ENCODE results near the gene GALNT18.

Gene GALNT18

GRCh38 chr11:11536650-11537049, 85.2 kb downstream of the GALNT18 start (continued):
- TF ChIP-seq ZNF324 (tag by site-specific recombination; IDR thresholded peaks at IDR 0.05): no peak
- TF ChIP-seq ZNF548 (tag by site-specific recombination; IDR thresholded peaks at IDR 0.05): no peak
- TF ChIP-seq ZSCAN30 (tag by site-specific recombination; IDR thresholded peaks at IDR 0.05): no peak
- TF ChIP-seq GLIS2 (tag by site-specific recombination; IDR thresholded peaks at IDR 0.05): no peak
- no peak for TF ChIP-seq PATZ1 (tag by site-specific recombination; IDR thresholded peaks at IDR 0.05)

- CTCF ChIA-PET: interaction anchor here (0.6 kb wide), 2 partner anchors 43 to 84 kb away, joined by 3 to 7 read pairs; no protein-coding TSS in a partner anchor
- no peaks in the 10 kb centered on the region for H3K9me3 ChIP-seq (ENCODE audit: control insufficient read depth, insufficient read depth, low read depth, low read length)
- H3K4me3 ChIP-seq (ENCODE audit: low read depth, low read length): no peak overlapping the region
- POLR2A ChIA-PET: no interaction called here
- TF ChIP-seq ZNF416 (tag by site-specific recombination; IDR thresholded peaks at IDR 0.05) (no peak), ZIC2 (tag by site-specific recombination; IDR thresholded peaks at IDR 0.05) (peak; percentile 49; the same call in 1 of the 2 replicates), ZNF121 (tag by site-specific recombination; IDR thresholded peaks at IDR 0.05) (no peak), ZBTB8A (tag by site-specific recombination; IDR thresholded peaks at IDR 0.05) (no peak), ZNF529 (tag by site-specific recombination; IDR thresholded peaks at IDR 0.05; ENCODE audit: insufficient replicate concordance) (no peak)
- H3K27ac ChIP-seq (ENCODE audit: extremely low read depth, low read depth, low read length): no peak overlapping the region
- 0 out of 2 replicates have a peak, but pooled peaks cover 5% of the 10 kb centered on the region for H3K4me1 ChIP-seq (ENCODE audit: control insufficient read depth, insufficient read depth, low read length)
- no peaks in the 10 kb centered on the region for H3K36me3 ChIP-seq (ENCODE audit: control insufficient read depth in 2 of 2, insufficient read depth in 1 of 2, low read length in 2 of 2)
These were observed 86.2 kb downstream of the GALNT18 start for GRCh38 chr11:11535611-11536010.

- Histone ChIP-seq H3K4me3 (ENCODE audit: low read depth, low read length) (no peak overlapping the region), H3K27ac (ENCODE audit: extremely low read depth, low read depth, low read length) (no peak overlapping the region), H3K4me1 (ENCODE audit: control insufficient read depth, insufficient read depth, low read length) (0 out of 2 replicates have a peak, but pooled peaks cover 5% of the 10 kb centered on the region), H3K36me3 (ENCODE audit: control insufficient read depth in 2 of 2, insufficient read depth in 1 of 2, low read length in 2 of 2) (no peaks in the 10 kb centered on the region), H3K9me3 (ENCODE audit: control insufficient read depth, insufficient read depth, low read depth, low read length) (no peaks in the 10 kb centered on the region)
- ChIA-PET POLR2A (no interaction called here), CTCF (no interaction called here)
- TF ChIP-seq SCRT2 (tag by site-specific recombination; IDR thresholded peaks at IDR 0.05): no peak
- no peak for TF ChIP-seq ZNF670 (tag by site-specific recombination; IDR thresholded peaks at IDR 0.05; ENCODE audit: low read depth)
- TF ChIP-seq ZBTB6 (tag by site-specific recombination; IDR thresholded peaks at IDR 0.05): no peak
- no peak for TF ChIP-seq SETDB1 (IDR thresholded peaks at IDR 0.05; ENCODE audit: insufficient read length, low read length)
- TF ChIP-seq, protein P1, sequence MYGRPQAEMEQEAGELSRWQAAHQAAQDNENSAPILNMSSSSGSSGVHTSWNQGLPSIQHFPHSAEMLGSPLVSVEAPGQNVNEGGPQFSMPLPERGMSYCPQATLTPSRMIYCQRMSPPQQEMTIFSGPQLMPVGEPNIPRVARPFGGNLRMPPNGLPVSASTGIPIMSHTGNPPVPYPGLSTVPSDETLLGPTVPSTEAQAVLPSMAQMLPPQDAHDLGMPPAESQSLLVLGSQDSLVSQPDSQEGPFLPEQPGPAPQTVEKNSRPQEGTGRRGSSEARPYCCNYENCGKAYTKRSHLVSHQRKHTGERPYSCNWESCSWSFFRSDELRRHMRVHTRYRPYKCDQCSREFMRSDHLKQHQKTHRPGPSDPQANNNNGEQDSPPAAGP (tag by site-specific recombination; IDR thresholded peaks at IDR 0.05): no peak
- TF ChIP-seq ZFP3 (tag by site-specific recombination; IDR thresholded peaks at IDR 0.05; ENCODE audit: low read depth): no peak
These were observed 86.8 kb downstream of the GALNT18 start for GRCh38 chr11:11534981-11535380.

GRCh38 chr11:11533751-11534150, 88.1 kb downstream of the GALNT18 start:
- POLR2A ChIA-PET: no interaction called here
- CTCF ChIA-PET: interaction anchor here (0.5 kb wide), 1 partner anchor 506 kb away, joined by 3 read pairs; no protein-coding TSS in a partner anchor
- 0 out of 2 replicates have a peak, but pooled peaks cover 5% of the 10 kb centered on the region for H3K4me1 ChIP-seq (ENCODE audit: control insufficient read depth, insufficient read depth, low read length)
- no peak overlapping the region for H3K4me3 ChIP-seq (ENCODE audit: low read depth, low read length)
- H3K36me3 ChIP-seq (ENCODE audit: control insufficient read depth in 2 of 2, insufficient read depth in 1 of 2, low read length in 2 of 2): no peaks in the 10 kb centered on the region
- no peaks in the 10 kb centered on the region for H3K9me3 ChIP-seq (ENCODE audit: control insufficient read depth, insufficient read depth, low read depth, low read length)
- H3K27ac ChIP-seq (ENCODE audit: extremely low read depth, low read depth, low read length): no peak overlapping the region
- TF ChIP-seq ZNF133 (tag by site-specific recombination; IDR thresholded peaks at IDR 0.05) (no peak), PRDM6 (tag by site-specific recombination; IDR thresholded peaks at IDR 0.05) (no peak), ZNF362 (tag by site-specific recombination; IDR thresholded peaks at IDR 0.05) (no peak), OVOL3 (tag by site-specific recombination; IDR thresholded peaks at IDR 0.05) (no peak), MEIS1 (CRISPR knock-in tag; IDR thresholded peaks at IDR 0.05; ENCODE audit: borderline replicate concordance) (no peak), ZBTB20 (tag by site-specific recombination; IDR thresholded peaks at IDR 0.05) (no peak), ZBTB44 (tag by site-specific recombination; IDR thresholded peaks at IDR 0.05) (no peak)
